ENCODE results near the gene SOAT2. TPM values are rescaled to one million over a fixed set of nuclear protein-coding genes. Genes with fewer than 3 reads are reported as not detected.
"Not testable (repeated sequence)": the region's sequence is repeated elsewhere in the genome, so short reads cannot be mapped to it uniquely, and the experiment has no call there.

The SOAT2 gene
- total RNA-seq, 1 donor from 2014 or later, result not detected

GRCh38 chr12:53101931-53102781 lies 1.1 kb upstream of the SOAT2 start:
- no peak overlapping the region for H3K27ac Mint-ChIP-seq
- H3K4me1 Mint-ChIP-seq, result peaks cover 29% of the 10 kb centered on the region
- ATAC-seq (ENCODE audit: low read depth) (no peak), DNase-seq (no peak)
- no peak for TF ChIP-seq CTCF (IDR thresholded peaks at IDR 0.05)
- ChIA-PET POLR2A (interaction anchor here (0.7 to 2.3 kb wide), 3 partner anchors 23 to 128 kb away, joined by 3 to 9 read pairs (median 8); partner anchors contain the start of gene SPRYD3), CTCF (interaction anchor here (0.8 to 5.3 kb wide), 7 partner anchors 8 to 95 kb away, joined by 3 to 133 read pairs (median 4); no protein-coding TSS in a partner anchor)
- H3K36me3 Mint-ChIP-seq (ENCODE audit: low read depth), result no peaks in the 10 kb centered on the region
- H3K9me3 Mint-ChIP-seq, result no peaks in the 10 kb centered on the region
- H3K4me3 Mint-ChIP-seq, result no peak overlapping the region
- peaks cover 1% of the 10 kb centered on the region for H3K27me3 Mint-ChIP-seq
- intact Hi-C loops (cut with micrococcal nuclease), result no loop called here

- intact Hi-C loops (cut with micrococcal nuclease), result no loop called here
- Mint-ChIP-seq H3K36me3 (ENCODE audit: low read depth) (no peaks in the 10 kb centered on the region), H3K27ac (no peak overlapping the region), H3K4me1 (peaks cover 18% of the 10 kb centered on the region), H3K27me3 (no peaks in the 10 kb centered on the region), H3K4me3 (no peak overlapping the region), H3K9me3 (no peaks in the 10 kb centered on the region)
- ChIA-PET POLR2A (interaction anchor here (2.3 kb wide), 1 partner anchor 25 kb away, joined by 8 read pairs; the partner anchor contains the start of gene SPRYD3), CTCF (interaction anchor here (1.9 to 2.3 kb wide), 2 partner anchors 10 to 37 kb away, joined by 4 to 28 read pairs; no protein-coding TSS in a partner anchor)
- DNase-seq (no peak), ATAC-seq (ENCODE audit: low read depth) (no peak)
- no peak for TF ChIP-seq CTCF (IDR thresholded peaks at IDR 0.05)
Observed at GRCh38 chr12:53103860-53104305, 597 bp downstream of the SOAT2 start.

GRCh38 chr12:53105256-53105655 lies 2.0 kb downstream of the SOAT2 start:
- no peaks in the 10 kb centered on the region for H3K9me3 Mint-ChIP-seq
- no peak overlapping the region for H3K4me3 Mint-ChIP-seq
- CTCF ChIA-PET, result no interaction called here
- H3K36me3 Mint-ChIP-seq (ENCODE audit: low read depth), result no peaks in the 10 kb centered on the region
- peaks cover 13% of the 10 kb centered on the region for H3K4me1 Mint-ChIP-seq
- intact Hi-C loops (cut with micrococcal nuclease), result no loop called here
- H3K27ac Mint-ChIP-seq, result no peak overlapping the region
- POLR2A ChIA-PET, result interaction anchor here (0.7 kb wide), 1 partner anchor 201 kb away, joined by 5 read pairs; no protein-coding TSS in a partner anchor
- no peak for ATAC-seq (ENCODE audit: low read depth)
- no peak for TF ChIP-seq CTCF (IDR thresholded peaks at IDR 0.05)
- no peak for DNase-seq
- H3K27me3 Mint-ChIP-seq, result no peaks in the 10 kb centered on the region

- intact Hi-C loops (cut with micrococcal nuclease), result no loop called here
- ChIA-PET POLR2A (no interaction called here), CTCF (no interaction called here)
- TF ChIP-seq CTCF (IDR thresholded peaks at IDR 0.05), result no peak
- DNase-seq (no peak), ATAC-seq (ENCODE audit: low read depth) (no peak)
- H3K4me3 Mint-ChIP-seq, result no peak overlapping the region
- no peak overlapping the region for H3K27ac Mint-ChIP-seq
- H3K36me3 Mint-ChIP-seq (ENCODE audit: low read depth), result no peaks in the 10 kb centered on the region
- no peaks in the 10 kb centered on the region for H3K9me3 Mint-ChIP-seq
- H3K27me3 Mint-ChIP-seq, result no peaks in the 10 kb centered on the region
- H3K4me1 Mint-ChIP-seq, result peaks cover 13% of the 10 kb centered on the region
Observed at GRCh38 chr12:53105712-53106439, 2.6 kb downstream of the SOAT2 start.

- DNase-seq (no peak), ATAC-seq (ENCODE audit: low read depth) (no peak)
- H3K9me3 Mint-ChIP-seq, result no peaks in the 10 kb centered on the region
- H3K4me3 Mint-ChIP-seq, result no peak overlapping the region
- CTCF ChIA-PET, result no interaction called here
- H3K27ac Mint-ChIP-seq, result no peak overlapping the region
- no peaks in the 10 kb centered on the region for H3K27me3 Mint-ChIP-seq
- intact Hi-C loops (cut with micrococcal nuclease), result no loop called here
- no peak for TF ChIP-seq CTCF (IDR thresholded peaks at IDR 0.05)
- H3K36me3 Mint-ChIP-seq (ENCODE audit: low read depth), result no peaks in the 10 kb centered on the region
- POLR2A ChIA-PET, result no interaction called here
- H3K4me1 Mint-ChIP-seq, result peaks cover 13% of the 10 kb centered on the region
Observed at GRCh38 chr12:53107122-53107521, 3.8 kb downstream of the SOAT2 start.

- H3K27ac Mint-ChIP-seq; H3K4me3 Mint-ChIP-seq; H3K27me3 Mint-ChIP-seq; DNase-seq; H3K36me3 Mint-ChIP-seq (ENCODE audit: low read depth); CTCF ChIA-PET; POLR2A ChIA-PET; H3K4me1 Mint-ChIP-seq; ATAC-seq (ENCODE audit: low read depth); H3K9me3 Mint-ChIP-seq: not testable (repeated sequence)
- intact Hi-C loops (cut with micrococcal nuclease), result loop anchor here (5.0 kb wide), 1 partner anchor 35 kb away; no protein-coding TSS in a partner anchor
Observed at GRCh38 chr12:53112431-53112830, 9.1 kb downstream of the SOAT2 start.

Data from activated B cell treated with CpG ODN at 0.5 μM for 24 hours (primary cell).